A204.1 (cell line): ENCODE measurements around the gene CD164L2.

Experiments used
- FAIRE-seq: peaks from 2 replicates; lab custom pipeline; 2012; peaks lifted over from hg19 to GRCh38; lab: Jason Lieb, UNC

CD164L2 gene

GRCh38 chr1:27363766-27364695, 19.1 kb downstream of the CD164L2 start:
- no peak for FAIRE-seq

GRCh38 chr1:27361553-27361952, 21.6 kb downstream of the CD164L2 start:
- no peak for FAIRE-seq

- no peak for FAIRE-seq
Measured at GRCh38 chr1:27361044-27361402, 22.1 kb downstream of the CD164L2 start.

DNA sequence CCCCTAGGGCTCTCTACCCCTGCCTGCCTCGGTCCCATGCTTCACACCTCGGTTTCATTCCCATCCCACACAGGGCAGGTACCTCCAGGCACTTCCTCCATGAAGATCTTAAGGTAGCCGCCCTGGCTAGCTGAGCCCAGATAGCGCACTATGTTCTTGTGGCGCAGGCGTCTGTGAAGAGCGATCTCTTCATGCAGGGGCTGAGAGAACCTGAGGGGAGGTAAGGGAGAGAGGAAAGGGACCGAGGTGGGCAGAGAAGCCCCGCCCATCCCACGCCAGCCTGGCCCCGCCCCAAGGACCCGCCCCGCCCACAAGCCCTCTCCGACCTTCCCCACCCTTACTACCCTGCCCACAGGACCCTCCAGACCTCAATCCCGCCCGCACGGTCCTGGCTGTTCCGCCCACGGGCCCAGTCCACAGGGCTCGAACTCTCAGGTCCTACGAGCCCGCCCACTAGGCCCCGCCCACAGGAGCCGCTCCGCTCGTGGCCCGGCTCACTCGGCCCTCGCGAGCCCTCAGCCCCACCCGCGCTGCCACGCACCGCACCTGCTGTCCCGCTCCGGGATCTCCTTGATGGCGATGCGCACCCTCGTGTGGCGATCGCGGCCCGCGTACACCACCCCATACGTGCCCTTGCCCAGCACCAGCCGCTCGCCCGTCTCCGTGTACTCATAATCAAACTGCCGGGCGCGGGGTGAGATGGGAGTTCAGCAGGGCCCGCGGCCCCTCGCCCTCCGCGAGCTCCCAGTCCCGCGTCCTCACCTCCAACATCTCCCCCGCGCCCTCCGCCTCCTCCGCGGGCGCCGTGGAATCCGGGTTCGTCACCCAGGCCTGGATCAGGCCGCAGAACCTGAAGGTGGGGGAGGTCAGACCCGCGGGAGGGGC, 22.7 kb downstream of the CD164L2 start:
- FAIRE-seq = no peak

DNA sequence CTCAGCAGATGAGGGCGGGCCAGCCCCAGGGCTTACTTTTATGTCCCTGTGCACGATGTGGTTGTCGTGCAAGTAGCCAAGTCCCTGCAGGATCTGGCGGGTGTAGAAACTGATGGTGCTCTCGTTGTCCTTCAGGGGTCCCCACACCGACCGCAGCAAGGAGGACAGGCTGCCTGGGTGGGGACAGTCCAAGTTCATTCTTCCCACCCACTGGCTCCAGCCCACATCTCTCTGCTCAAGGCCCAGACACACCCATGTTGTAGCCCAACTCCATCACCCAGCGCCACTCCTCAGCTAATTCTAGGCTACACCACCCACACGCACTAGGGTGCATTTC, 23.3 kb downstream of the CD164L2 start:
- FAIRE-seq = no peak

DNA sequence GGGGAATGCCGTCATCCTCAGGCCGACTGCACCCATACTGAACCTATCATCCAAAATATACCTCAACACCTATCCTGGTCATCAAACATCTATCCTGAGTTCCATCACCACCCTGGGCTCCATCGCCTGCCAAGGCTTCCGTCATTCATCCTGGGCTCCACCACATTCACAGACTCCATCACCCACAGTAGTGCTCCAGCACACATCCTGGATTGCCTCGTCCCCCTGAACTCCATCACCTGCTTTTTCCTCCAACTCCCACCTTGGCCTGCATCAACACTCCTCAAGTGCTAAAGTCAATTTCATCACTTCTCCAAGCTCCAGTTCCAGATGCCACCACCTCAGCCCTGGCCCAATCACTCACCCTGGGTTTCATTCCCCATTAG, 24.2 kb downstream of the CD164L2 start:
- FAIRE-seq = no peak

DNA sequence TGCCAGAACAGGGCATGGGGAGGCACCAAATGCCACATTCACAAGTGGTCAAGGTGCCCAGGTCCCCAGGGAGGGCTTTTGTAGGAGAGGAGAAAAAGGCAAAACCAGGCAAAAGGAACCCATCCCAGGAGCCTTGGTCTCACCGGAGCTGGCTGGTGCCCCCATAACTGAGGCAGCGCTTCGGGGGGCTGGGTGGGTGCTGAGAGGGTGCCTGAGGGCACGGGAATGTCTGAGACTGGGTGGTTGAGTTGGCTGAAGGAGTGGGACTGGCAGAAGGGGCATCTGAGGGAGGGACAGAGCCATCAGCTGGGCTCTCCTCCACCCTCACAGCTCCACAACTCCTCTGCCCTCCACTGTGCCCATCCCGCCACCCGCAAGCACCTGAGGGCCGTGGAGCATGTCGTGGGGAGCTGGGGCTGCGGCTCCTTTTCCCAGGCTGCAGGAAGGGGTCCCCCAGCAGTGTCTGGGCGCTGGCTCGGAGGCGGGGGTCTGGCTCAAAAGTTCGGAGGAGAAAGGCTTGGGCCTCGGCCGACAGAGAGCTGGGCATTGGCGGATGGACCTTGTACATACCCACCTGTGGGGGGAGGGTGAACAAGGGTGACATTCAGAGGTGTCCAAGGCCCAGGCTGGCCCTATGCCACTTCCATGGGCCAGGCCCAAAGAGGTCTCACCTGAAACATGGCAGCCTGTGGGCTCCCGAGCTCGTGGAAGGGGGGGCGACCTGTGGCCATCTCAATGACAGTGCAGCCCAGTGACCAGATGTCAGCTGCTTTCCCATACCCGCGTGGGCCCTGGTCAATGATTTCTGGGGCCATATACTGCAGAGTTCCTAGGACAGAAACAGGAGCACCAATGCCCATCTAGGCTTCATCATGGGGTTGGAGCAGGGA, 24.9 kb downstream of the CD164L2 start:
- no peak for FAIRE-seq

DNA sequence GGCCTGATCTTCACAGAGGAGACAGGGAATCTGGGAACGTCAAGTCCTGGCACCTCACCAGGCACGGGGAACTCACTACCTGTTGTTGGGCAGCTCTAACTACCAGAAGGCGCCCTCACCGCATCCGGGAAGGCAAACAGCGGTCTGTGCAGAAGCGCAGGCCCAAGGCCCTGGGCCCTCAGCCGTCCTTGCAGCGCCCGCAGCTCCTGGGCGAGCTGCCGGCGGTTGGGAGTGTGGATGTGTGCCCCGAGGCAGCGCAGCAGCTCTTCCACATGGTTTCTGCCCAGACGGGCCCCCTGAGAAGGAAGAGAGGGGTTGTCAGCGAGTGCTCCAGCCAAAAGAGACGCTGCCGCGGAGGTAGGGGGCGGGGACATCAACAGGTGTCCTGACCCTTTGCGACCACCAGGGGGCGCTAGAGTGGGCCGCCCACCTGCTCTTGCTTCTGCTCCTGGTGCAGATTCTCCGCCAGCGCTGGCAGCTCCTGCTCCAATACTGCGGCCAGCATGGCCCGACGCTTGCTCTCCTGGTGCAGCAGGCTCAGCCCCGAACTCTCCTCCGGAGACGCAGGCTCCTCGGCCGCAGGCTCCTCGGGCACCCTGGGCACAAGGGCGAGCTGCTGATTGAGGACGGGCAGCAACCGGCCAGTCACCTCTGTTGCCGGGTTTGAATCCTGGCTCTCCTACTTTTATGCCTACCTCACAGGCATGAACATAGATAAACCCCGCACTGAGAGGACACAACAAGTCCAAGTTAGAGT, 25.7 kb downstream of the CD164L2 start:
- FAIRE-seq = no peak

- no peak for FAIRE-seq
Measured at GRCh38 chr1:27356619-27357280, 26.4 kb downstream of the CD164L2 start.

DNA sequence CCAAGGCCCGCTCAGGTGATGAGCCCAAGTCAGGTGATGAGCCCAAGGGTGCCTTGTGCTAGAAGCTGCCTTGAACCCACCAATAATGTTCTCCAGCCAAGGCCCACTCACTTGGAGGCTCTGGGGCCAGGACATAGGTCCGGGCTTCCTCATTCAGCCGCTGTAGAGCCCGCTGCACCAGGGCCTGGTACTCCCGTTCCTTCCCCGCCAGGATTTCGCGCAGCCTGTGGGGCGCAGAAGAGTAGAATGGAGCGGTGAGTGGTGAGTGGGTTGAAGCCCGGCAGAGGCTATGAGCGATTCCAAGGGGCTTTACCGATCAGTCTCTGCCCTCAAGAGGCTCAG, 26.9 kb downstream of the CD164L2 start:
- FAIRE-seq = no peak

DNA sequence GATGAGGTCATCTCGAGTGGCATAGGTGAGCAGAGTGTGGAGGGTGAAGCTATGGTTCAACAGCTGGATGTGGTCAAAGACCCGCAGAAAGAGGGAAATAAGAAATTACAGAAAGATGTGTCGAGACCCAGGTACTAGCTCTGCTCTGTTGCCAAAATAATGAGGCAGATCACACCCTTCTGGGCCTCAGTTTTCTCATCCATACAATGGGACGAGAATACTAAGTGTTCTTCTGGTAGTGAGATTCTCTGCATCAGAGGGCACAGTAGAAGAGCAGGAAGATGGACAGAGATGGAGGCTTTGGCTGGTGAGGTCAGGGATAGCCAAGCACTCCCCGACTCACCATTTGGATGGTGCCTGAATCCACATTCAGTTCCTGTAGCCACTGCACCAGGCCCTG, 27.4 kb downstream of the CD164L2 start:
- FAIRE-seq = no peak

DNA sequence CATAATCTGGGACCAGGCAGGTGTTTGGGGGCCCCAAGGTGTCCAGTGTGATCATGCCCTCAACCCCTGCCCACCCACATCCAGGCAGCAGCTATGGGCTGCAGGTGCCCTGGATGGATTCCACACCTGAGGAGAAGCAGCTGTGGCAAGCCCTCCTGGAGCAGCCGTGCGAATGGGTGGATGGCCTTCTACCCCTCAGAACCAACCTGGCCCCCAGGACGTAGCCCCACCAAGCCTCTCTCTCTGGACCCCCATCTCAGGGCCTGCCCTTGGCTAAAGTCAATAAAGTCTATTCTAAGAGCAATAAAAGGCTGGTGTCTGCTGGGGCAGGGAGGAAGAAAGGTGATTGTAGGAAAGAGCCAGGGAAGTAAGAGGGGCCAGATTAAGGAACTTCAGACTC, 29.5 kb downstream of the CD164L2 start:
- FAIRE-seq = no peak

- no peak for FAIRE-seq
Measured at GRCh38 chr1:27353166-27353565, 30.0 kb downstream of the CD164L2 start.

DNA sequence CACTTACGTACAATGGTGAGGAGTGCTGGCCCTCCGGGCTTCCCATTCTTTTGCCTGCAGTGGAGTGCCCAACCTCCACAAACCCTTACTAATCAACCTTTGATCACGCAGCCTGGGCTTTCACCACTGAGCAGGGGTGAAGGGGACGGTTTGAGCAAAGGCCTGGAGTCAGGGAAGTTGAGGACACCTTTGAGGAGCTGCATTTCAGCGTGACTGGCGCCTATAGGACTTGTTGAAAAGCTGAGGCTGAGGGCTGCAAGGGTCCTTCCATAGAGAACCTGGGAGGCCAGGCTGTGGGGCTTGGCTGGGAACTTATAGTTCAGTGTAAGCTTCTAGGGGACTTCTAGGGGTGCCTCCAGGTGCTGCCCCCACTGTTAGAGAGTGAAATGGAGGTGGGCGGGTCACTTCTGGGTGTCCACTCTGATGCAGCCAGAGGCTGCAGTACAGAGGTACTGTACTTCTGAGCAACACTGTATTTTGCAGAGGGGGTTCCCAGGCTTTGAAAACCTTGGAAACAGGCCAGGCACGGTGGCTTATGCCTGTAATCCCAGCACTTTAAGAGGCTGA, 31.5 kb downstream of the CD164L2 start:
- no peak for FAIRE-seq

DNA sequence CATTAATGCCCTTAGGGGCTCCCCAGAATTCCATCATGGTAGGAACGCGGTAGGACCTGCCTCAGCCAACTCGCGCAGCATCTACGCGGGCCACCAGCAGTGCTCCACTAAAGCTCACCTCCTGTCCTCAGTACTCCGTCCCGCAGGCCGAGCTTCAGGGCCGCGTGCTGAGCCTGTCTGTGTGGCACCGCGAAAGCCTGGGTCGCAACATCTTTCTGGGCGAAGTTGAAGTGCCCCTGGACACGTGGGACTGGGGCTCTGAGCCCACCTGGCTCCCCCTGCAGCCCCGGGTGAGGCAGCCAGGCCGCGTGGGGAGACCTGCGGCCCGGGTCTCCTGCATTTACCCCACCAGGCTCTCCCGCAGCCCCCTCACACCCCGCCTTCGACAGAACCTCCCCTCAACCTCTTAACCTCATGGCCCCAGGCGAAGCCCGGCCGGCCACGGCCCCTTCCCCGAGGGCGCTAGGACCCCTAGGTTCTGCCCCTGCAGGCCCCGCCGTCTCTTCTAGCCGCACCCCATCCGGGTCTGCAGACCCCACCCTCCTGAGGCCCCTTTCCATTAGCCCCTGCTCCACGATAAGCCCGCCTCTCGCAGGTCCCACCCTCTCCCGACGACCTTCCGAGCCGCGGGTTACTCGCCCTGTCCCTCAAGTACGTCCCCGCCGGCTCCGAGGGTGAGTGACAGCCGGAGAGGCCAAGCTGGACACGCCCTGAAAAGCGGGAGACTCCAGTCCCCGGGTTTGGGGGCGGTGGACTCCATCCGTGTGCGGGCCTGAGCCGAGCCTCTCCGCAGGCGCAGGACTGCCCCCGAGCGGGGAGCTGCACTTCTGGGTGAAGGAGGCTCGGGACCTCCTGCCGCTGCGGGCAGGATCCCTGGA, 32.2 kb downstream of the CD164L2 start:
- FAIRE-seq = no peak

GRCh38 chr1:27349784-27350662, 33.1 kb downstream of the CD164L2 start:
- no peak for FAIRE-seq

DNA sequence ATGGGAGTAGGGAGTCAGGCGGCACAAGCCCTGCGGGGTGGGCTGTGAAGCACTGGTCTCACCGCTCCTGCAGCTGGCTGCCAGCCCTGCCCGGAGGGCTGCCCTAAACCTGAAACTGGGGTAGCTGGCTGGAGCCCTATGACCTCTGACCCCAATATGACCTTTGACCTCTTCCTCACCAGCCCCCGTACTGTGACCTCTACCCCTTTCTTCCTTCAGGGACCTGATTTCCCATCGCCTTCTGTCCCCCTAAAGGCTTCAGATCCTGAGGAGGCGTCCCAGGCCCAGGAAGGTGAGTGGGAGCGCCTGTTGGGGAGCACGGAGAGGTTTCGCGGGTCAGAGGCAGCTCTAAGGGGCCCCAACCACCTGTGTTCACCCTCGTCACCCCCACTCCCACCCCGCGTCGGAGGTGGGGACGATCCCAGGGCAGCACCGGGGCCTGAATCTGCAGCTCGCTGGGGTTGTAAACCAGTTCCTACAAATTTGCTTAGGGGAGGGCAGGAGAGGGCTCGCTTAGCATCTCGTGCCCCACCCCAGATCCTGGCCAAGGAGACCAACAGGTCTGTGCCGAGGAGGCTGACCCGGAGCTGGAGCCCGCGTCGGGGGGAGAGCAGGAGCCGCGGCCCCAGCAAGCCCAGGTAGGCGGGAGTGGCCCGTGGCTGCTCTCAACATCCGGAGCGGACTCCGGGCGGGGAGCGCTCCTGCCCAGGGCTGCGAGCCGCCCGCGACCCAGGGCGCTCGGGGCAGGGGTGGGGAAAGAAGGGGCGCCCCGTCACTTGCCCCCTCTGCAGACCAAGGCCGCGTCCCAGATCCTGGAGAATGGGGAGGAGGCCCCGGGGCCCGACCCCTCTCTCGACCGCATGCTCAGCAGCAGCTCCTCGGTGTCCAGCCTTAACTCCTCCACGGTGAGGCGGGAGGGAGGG, 34.0 kb downstream of the CD164L2 start:
- FAIRE-seq = no peak
